ENCODE results near the gene CDH23.

Gene CDH23

GRCh38 chr10:71831646-71832552 lies 435.2 kb downstream of the CDH23 start:
- DNase-seq: no peak

DNA sequence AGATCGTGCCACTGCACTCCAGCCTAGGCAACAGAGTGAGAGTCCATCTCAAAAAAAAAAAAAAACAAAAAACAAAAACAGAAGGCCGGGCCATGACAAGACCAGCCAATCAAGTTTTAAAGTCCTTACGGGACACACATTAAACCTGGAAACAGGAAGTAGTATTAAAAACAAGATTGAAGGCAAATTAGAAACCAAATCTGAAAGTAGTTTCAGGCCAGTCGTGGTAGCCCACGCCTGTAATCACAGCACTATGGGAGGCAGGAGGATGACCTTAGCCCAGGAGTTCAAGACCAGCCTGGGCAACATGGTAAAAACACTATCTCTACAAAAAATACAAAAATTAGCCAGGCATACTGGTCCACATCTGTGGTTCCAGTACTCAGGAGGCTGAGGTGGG lies 436.2 kb downstream of the CDH23 start:
- DNase-seq: no peak

DNA sequence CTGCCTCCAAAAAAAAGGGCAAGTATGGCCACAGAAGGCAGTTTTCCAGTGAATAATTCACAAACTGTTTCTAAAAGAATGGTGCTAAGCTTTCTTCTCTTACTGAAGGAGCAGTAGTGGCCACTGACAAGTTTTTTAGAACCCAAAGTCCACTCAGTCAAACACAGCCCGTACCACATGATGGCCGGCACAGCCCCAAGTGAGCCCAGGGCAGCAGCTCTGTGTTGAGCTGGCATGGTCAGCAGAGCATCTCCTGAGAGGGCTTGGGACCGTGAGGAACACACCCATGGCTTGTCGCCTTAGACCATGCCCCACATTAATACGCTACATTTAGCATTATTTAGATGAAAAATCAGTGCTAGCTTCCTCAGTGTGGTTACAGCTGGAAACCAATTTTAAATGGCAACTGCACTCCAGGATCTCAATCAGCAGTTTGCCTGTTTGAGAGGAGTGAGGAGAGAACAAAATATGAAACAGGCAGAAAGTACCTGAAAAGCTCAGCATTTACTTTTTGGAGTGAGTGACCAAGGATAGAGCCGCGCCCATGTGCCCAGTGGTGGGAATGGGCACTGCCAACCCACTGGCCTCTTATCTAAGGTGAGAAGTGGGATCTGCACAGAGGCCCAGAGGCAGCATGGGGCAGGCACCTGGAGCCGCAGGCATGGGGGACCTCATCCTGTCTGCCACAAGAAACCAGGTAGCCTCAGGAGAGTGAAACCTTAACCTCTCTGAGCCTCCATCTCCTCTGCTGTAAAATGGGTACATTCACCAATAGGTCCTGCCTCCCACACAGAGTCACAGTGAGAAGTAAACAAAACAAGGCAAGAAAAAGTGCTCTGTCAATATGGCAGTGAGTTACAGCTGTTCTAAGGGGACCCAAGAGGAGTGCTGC lies 437.0 kb downstream of the CDH23 start:
- no peak for DNase-seq

DNA sequence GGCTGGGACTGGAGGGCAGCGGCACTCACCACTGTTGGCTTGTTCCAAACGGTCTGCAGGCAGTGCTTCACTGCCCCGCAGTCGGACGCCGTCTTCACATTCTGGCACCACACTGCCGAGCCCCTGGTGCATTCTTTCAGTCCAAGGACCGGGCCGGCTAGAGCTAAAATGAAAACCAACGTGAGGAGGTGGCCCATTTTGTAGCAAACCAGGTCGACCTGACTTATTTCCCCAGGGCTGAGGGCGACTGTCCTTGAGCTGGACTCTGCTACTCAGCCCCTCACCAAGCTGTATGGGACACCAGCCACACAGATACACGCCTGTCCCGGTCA lies 437.6 kb downstream of the CDH23 start:
- DNase-seq: no peak

- DNase-seq: no peak
Measured at GRCh38 chr10:71835671-71836595, 439.2 kb downstream of the CDH23 start.

GRCh38 chr10:71836596-71836974 lies 439.9 kb downstream of the CDH23 start:
- no peak for DNase-seq

- DNase-seq: no peak
Measured at GRCh38 chr10:71837098-71837827, 440.5 kb downstream of the CDH23 start.

- no peak for DNase-seq
Measured at GRCh38 chr10:71838264-71839211, 441.8 kb downstream of the CDH23 start.

DNA sequence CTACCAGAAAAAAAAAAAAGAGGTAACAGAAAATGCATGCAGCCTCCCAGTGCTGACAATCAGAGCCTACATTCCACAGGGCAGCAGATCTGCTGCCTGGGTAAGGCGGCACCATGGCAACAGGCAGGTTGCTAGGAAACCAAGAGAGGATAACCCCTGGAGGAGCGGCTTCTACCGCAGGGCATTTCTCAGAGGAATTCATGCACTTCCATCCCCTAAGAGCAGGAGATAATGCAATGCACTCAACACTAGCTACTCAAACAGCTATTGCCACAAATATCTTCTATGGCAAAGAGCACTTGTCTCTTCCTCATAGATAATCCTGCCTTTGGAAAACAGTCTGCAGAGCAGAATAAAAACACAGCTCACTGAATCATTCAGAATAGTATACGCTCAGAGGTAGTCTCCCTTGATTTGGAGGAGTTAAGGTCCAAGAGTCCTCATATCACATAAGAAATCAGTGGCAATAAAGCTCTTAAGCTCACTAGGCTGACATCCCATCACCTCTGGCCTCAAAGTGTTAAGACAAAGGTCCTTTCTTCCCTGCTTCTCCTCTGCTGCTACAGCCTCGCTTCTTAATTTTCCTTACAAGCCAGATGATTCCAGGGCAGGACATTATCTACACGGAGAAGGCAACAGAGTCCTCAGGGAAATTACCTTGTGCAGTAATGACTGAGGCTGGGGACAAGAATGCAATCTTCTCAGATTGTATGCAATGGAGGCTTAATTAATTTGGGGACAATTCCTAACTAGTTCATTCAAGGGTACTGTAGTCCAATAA lies 443.6 kb downstream of the CDH23 start:
- DNase-seq: no peak

DNA sequence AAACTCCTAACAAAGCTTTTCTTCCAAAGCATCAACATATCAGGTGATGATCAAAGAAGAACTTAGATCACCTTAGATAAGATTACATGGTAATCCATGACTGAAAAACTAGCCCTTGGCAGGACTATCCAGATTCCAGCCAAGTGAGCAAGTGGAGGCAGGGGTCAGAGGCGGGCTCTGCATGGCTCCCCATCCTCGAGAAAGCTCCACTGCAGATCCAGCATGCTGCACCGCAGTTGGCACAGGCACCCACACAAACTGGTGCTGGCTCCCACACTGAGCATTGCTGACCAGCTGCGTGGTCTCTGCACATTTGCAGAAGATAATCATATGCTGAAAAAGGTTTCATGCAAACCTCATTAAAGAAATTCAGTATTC lies 444.2 kb downstream of the CDH23 start:
- no peak for DNase-seq

GRCh38 chr10:71842422-71842821 lies 445.7 kb downstream of the CDH23 start:
- no peak for DNase-seq

- DNase-seq: no peak
Measured at GRCh38 chr10:71842856-71843686, 446.4 kb downstream of the CDH23 start.

GRCh38 chr10:71844084-71844483 lies 447.4 kb downstream of the CDH23 start:
- no peak for DNase-seq

DNA sequence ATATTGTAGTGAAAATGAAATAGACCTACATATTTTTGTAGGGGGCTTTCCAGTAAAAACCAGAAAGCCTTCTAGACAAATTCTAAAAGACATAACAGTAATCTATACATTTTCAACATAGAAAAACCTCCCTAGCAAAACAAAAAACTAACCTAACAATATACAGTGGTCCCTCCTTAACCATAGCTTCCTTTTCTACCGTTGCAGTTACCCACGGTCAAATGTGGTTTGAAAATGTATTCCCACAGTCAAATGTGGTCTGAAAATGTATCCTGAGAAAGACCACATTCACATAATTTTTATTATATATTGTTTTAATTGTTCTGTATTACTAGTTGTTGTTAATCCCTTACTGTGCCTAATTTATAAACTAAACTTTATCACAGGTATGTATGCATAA lies 448.0 kb downstream of the CDH23 start:
- DNase-seq: no peak

DNA sequence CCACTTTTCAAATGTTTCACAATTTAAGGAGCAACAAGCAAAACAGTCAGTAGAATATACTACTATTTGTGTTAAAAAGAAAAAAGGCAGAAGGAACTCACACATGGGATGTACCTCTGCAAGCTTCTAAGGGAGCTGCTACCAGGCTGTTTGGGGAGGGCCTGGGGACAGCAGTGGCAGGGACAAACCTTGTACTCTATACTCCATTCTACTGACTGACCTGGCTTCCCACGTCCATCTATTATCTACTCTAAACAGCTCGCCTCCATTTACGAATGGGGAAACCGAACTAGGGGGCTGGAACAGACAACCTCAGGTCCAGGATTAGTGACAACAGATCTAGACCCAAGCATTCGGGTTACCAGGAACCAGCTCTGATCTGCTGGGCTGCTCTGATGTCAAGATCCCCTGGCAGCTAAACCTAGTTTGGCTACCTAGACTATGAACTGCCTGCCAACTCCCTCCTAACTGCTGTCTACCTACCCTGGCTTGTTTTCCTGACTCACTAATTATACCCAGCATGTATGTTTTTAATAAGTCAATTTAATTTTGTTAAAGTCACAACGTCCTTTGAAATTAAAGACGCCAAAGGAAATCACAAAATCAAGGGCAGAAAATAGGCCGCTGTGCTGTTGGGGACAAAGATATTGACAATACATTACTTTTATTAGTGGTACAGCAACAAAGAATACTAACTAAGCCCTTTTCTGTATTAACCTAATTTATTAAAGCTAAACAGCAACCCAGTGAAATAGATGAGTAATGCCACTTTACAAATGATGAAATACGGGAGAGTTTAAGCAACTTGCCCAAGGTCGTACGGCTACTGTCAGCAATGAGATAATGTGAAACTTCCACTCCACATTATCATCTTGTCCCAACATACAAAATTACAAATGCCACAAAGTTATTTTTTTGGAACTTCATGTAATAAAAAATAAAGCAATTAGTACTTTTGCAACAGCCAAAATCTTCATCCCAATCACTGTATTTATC lies 449.0 kb downstream of the CDH23 start:
- DNase-seq: no peak

- DNase-seq: no peak
Measured at GRCh38 chr10:71846816-71847215, 450.1 kb downstream of the CDH23 start.

- DNase-seq: no peak
Measured at GRCh38 chr10:71847418-71847817, 450.7 kb downstream of the CDH23 start.

All from activated CD8-positive, alpha-beta memory T cell treated with anti-CD3 and anti-CD28 coated beads, Interleukin-2, amount 50 U/mL, for 4 hours (primary cell).